ENCODE results near the gene BRK1.
"Not testable (repeated sequence)": the region's sequence is repeated elsewhere in the genome, so short reads cannot be mapped to it uniquely, and the experiment has no call there.

Gene BRK1

DNA sequence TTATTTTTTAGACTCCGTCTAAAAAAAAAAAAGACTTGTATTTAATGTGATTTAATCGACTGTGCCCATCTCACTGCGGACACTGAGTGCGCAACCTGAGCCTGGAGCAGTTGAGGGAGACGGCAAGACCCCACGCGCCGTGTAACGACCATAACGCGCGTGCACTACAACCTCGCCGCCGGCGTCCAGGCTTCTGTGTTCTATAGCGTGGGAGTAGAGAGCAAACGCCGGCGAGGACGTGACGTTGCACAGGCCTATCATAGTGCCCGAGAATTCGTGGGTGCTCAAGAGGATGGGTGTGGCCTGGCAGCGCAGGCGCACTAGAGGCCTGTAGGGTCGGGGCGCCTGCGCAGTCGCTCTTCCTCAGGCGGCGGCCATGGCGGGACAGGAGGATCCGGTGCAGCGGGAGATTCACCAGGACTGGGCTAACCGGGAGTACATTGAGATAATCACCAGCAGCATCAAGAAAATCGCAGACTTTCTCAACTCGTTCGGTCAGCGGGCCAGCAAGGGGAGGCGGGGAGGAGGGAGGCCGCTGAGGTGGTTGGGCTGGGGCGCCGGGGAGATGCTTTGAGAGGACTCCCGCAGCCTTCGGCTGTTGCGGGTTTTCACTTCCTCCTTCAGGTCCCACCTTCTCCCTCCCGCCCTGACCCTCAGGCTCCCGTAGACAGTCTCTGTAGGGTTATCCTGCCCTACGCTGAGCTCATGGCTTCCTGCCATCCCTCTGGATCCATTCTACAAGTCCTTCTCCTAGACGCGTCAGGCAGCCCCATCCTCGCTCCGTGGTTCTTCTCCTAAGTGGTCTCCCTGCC, at the start of gene BRK1:
Gene BRK1, plus strand, starts transcription at position 350 of the 812 bp plus-strand sequence. Its CDS starts 27 bp downstream, at position 377.
- DNase-seq: peak; percentile 91

DNA sequence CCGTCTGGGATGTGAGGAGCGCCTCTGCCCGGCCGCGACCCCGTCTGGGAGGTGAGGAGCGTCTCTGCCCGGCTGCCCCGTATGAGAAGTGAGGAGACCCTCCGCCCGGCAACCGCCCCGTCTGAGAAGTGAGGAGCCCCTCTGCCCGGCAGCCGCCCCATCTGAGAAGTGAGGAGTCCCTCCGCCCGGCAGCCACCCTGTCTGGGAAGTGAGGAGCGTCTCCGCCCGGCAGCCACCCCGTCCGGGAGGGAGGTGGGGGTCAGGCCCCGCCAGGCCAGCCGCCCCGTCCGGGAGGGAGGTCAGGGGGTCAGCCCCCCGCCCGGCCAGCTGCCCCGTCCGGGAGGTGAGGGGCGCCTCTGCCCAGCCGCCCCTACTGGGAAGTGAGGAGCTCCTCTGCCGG, 45.4 kb upstream of the BRK1 start:
- not testable (repeated sequence) for DNase-seq

DNA sequence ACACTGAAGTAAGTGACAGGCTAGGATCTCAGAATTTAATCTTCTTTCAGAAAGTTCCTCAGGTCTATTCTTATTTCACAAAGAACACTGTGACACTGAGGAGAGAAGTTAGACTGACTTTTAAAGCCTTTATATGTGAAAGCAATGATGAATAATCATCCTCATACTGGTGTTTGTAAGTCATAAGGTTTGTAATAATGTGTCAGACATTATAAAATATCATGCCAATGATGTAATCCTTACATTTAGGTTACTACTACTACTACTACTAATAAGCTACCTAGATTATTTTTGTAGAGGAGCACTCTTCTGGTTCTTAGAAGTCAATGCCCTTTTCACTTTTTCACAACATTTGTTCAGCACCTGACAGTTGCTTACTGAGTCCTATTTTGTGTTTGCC, 40.8 kb upstream of the BRK1 start:
- DNase-seq: no peak

DNA sequence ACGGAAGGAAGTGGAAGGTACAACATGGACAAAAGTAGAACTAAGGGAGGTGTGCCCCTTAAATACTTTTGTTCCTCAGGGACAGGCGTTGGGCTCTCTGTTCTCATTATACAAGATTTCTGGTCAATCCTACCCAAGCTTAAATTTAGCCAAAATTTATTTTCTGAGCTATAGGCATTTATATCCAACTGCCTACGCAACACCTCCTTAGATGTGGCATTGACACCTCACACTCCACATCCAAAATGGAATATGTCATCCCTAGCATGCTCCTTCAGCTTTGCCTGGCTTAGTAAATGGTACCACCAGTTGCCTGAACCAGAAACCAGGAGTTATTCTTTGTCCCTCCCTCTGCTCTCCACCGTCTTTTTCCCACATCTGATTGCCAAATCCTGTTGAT, 33.6 kb upstream of the BRK1 start:
- no peak for DNase-seq

DNA sequence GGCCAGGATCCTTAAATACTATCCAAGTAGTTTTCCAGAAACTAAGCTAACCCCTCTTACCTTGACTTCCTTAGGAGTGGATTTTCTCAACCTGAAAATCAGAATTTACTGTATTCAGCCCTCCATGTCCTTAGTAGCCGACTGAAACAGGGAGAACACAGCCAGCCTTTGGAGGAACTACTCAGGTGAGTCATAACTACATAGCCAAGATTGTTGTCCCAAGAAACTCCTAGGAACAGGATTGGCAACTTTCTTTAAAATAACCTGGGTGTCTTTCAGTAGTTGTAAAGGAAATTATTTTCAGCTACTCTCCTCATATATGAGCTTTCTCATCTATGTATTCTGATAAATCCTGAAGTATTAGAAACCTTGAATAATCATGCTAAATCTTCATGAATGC, 29.7 kb upstream of the BRK1 start:
- no peak for DNase-seq

DNA sequence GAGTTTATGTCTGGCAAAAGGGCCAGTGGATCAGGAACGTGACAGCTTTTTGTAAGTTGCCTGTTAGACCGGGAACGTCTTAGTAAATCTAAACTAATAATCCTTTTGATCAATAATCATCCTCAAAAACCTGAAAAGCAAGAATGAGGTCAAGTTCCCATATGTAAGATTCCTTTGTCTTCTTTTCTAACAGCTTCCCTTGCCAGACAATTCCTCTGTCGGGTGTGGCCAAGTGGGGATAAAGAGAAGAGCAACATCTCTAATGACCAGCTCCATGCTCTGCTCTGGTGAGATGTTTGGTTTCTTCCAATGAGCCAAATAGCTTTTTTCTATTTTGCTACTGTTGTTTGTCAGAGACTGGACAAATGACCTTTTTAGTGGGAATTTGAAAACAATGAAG, 27.2 kb upstream of the BRK1 start:
- no peak for DNase-seq

DNA sequence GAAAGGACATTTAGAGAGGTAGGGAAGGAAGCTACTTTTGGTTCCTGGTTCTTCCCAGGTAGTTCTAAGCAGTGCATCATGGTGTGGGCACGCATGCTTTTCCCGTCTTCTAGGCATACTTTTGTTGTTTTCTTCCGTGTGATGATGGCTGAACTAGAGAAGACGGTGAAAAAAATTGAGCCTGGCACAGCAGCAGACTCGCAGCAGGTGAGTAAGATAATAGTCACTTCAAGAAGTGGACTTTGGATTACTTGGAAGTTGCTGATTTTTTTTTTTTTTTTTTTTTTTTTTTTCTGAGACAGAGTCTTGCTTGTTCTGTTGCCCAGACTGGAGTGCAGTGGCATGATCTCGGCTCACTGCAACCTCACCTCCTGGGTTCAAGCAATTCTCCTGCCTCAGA, 25.3 kb upstream of the BRK1 start:
- DNase-seq: no peak

DNA sequence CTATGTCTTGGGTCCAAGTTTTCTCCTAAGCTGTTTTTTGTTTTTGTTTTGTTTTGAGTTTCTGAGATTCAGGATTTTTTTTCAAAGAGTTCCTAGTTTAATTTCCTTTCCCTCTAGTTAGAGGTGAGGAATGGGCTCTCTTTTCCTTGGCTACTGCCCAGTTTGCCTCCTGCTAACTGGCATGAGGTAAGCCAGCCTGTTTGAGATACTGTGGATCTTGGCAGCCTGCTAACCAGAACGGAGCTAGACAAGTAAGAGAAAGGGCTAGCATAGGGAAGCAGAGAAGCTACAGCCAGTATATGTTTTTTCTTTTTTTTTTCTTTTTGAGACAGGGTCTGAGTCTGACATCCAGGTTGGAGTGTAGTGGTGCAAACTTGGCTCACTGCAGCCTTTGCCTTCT, 24.7 kb upstream of the BRK1 start:
- DNase-seq: not testable (repeated sequence)

DNA sequence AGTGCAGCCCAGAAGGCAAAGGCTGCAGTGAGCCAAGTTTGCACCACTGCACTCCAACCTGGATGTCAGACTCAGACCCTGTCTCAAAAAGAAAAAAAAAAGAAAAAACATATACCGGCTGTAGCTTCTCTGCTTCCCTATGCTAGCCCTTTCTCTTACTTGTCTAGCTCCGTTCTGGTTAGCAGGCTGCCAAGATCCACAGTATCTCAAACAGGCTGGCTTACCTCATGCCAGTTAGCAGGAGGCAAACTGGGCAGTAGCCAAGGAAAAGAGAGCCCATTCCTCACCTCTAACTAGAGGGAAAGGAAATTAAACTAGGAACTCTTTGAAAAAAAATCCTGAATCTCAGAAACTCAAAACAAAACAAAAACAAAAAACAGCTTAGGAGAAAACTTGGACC, 24.1 kb upstream of the BRK1 start:
- not testable (repeated sequence) for DNase-seq

DNA sequence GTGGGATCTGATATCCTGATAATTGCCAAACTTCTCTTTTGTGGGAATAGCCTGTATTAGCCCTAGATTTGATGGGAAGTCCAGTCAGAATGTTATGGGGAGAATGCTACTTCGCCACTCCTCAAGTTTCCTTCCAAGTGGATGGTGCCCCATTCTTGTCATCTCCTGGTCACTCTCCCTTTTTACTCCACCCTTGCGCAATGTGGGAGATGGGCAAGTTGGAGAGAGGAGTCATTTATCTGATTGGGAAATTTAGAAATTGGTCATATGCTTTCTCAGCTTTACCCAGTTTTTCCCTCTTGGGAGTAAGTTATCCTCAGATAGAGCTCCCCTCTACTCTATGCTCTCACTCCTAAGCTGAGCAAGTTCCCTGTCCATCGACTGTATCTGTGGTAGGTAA, 21.8 kb upstream of the BRK1 start:
- no peak for DNase-seq

DNA sequence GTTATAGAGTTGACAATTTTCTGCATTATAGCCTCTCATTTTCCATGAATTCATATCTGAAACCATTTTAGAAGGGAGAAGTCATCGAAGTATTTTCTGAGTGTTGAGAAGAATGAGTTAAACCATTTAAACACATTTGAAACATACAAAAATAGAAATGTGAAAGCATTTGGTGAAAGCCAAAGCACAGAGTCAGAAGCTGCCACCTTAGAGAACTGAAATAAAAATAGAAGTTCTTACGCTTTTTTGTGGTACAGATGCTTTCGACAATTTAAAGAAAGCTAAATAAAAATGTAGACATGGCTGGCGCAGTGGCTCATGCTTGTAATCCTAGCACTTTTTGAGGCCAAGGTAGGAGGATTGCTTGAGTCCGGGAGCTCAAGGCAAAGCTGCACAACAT, 16.4 kb upstream of the BRK1 start:
- DNase-seq: no peak

DNA sequence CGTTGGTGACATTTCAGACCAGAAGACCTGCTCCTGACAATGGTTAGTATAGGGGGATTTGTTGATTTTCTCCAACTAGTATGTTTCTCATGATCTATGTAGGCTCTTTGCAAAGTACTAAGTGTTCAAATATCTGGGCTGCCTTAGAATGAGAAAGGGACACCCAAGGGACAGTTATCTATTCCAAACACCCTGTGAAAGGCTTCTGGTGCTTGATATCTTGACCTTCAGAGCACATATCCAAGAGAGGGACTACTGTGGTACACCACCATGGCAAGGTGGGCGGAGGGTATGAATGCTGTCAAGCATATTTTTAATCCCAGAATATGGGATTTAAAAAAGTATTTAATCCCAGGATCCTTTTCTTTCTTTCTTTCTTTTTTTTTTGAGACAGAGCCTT, 8.6 kb upstream of the BRK1 start:
- no peak for DNase-seq

DNA sequence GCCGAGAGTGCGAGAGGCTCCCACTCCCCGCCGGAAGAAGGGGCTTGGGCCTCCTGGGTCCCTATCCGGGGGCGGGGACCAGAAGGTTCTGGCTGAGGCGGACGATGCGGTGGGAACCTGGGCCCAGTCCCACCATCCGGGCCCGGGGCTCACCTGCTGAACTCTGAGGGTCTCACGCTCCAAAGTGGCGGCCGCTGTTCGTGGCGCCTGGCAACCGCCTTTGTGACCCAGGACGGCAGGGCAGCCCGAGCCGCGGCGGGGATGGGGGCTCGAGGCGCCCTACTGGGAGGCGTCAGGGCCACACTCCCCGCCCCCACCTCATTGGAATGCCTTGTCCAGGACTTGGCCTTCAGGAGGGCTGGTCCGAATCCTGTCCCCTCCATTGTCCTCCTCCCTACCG, 7.4 kb upstream of the BRK1 start, which contains the start of gene FANCD2OS:
Gene FANCD2OS, minus strand, starts transcription at position 165 of the 400 bp plus-strand sequence. CDS start 3,481 bp downstream, outside the sequence.
- no peak for DNase-seq

DNA sequence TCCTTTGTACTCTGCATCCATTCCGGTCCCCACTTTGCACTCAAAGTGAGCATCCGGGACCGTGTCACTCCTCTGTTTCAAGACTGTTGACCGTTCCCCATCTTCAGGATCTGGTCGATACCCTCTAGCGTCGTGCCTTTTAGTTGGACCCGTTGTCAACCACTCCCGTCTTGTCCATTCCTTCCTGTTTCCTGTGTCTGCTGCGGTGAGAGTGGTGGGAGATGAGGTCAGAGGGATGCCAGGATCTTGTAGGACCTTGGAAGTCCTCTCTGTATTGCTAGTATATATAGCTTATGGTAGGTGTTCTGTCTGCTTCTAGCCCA, 624 bp downstream of the BRK1 start:
- peak in 1 of 2 donors; percentile 20 for DNase-seq

DNA sequence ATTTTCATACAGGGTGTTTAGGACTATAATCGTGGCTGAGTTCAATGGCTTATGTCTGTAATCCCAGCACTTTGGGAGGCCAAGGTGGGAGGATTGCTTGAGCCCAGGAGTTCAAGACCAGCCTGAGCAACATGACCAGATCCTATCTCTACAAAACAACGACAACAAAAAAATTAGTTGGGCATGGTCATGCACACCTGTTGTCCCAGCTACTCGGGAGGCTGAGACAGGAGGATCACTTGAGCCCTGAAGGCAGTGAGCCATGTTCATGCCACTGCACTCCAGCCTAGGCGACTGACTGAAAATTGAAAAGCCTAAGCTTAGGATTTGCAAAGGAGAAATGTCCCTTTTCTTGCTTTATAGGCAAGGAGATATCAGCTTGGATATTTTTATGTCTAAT, 1.5 kb downstream of the BRK1 start:
- no peak for DNase-seq

DNA sequence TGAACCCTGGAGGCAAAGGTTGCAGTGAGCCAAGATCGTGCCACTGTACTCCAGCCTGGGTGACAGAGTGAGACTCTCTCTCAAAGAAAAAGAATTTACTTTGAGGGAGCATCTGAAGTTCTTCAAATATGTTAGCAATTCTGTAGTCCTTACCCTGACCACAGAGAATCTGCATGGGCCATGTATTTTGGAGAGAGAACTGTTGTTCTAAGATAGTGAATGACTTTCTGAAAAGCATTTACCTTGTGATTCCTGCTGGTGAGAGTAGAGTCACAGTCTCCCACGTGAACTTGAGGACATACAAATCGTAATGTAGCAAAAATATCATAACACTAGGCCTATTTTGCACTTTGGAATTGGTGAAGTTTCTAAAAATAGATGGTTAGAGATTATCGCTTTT, 3.9 kb downstream of the BRK1 start:
- no peak for DNase-seq

DNA sequence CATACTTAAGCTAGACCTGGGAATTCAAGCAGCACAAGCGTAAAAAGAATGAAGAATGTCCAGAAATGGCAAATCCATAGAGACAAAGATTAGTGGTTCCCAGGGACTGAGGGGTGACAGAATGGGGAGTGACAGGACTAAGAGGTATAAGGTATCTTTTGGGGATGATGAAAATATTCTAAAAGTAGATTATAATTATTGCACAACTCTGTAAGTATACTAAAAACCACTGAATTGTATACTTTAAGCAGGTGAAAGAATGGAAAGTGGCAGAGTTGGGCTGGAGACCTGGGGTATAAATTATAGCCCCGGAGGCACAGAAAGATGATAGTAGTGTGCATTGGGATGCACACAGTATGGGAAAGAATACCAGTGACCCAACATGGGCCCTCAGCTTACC, 5.6 kb downstream of the BRK1 start:
- no peak for DNase-seq

DNA sequence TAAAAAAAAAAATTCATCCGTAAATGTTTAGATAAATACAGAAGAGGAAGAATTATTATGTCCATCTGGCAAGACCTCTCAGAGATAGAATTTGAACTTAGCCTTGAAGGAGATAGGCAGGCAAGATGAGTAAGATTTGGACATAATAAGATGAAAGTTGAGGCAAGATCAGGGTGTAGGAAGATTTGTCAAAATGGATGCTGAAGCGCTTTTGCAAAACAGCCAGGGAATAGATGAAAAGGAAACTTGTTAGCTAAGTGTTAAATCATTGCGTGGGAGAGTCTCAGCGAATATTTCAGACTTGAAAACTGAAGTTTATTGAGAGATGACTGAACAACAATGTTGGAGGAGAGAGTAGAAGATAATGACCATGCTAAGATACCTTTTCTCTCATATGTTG, 7.2 kb downstream of the BRK1 start:
- no peak for DNase-seq

DNA sequence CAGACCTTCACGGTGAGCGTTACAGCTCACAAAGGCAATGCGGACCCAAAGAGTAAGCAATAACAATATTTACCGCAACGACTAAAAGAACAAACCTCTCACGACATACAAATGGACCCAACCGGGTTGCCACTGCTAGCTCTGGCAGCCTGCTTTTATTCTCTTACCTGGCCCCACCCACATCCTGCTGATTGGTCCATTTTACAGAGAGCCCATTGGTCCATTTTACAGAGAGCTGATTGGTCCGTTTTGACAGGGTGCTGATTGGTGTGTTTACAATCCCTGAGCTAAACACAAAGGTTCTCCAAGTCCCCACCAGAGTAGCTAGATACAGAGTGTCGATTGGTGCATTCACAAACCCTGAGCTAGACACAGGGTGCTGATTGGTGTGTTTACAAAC, 20.4 kb downstream of the BRK1 start:
- DNase-seq: not testable (repeated sequence)

DNA sequence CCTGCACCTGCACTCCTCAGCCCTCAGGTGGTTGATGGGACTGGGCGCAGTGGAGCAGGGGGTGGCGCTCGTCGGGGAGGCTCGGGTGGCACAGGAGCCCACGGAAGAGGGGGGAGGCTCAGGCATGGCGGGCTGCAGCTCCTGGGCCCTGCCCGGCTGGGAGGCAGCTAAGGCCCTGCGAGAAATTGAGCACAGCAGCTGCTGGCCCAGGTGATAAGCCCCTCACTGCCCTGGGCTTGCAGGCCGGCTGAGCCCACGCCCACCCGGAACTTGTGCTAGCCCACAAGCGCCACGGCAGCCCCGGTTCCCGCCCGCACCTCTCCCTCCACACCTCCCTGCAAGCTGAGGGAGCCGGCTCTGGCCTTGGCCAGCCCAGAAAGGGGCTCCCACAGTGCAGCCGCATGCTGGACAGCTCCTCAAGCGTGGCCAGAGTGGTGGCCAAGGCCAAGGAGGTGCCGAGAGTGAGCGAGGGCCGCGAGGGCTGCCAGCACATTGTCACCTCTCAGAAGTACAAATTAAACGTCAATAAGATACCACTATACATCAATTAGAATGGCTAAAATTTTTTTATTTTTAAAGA, 21.0 kb downstream of the BRK1 start:
- no peak for DNase-seq

DNA sequence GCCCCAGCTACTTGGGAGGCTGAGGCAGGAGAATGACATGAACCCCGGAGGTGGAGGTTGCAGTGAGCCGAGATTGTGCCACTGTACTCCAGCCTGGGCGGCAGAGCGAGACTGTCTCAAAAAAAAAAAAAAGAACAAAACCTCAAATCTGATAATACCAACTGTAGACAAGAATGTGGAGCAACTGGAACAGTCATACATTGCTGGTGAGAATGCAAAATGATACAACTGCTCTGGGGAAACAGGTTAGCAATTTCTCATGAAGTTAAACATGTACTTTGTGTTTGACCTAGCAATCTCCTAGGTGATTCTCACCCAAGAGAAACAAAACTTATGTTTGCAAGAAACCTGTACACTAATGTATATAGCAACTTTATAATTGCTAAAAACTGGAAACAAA, 21.7 kb downstream of the BRK1 start:
- DNase-seq: no peak

DNA sequence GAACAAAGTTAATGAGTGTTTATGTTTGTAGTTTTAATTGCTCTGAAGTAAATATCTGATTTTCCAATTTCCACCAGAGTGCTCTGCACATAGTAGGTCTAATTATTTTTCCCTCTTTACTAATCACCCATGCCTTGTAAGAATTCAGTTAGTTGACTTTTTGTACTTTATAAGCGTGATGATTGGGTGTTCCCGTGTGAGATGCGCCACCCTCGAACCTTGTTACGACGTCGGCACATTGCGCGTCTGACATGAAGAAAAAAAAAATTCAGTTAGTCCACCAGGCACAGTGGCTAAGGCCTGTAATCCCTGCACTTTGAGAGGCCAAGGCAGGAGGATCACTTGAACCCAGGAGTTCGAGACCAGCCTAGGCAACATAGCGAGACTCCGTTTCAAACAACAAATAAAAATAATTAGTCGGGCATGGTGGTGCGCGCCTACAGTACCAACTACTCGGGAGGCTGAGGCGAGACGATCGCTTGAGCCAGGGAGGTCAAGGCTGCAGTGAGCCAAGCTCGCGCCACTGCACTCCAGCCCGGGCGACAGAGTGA, 25.6 kb downstream of the BRK1 start:
- no peak for DNase-seq

DNA sequence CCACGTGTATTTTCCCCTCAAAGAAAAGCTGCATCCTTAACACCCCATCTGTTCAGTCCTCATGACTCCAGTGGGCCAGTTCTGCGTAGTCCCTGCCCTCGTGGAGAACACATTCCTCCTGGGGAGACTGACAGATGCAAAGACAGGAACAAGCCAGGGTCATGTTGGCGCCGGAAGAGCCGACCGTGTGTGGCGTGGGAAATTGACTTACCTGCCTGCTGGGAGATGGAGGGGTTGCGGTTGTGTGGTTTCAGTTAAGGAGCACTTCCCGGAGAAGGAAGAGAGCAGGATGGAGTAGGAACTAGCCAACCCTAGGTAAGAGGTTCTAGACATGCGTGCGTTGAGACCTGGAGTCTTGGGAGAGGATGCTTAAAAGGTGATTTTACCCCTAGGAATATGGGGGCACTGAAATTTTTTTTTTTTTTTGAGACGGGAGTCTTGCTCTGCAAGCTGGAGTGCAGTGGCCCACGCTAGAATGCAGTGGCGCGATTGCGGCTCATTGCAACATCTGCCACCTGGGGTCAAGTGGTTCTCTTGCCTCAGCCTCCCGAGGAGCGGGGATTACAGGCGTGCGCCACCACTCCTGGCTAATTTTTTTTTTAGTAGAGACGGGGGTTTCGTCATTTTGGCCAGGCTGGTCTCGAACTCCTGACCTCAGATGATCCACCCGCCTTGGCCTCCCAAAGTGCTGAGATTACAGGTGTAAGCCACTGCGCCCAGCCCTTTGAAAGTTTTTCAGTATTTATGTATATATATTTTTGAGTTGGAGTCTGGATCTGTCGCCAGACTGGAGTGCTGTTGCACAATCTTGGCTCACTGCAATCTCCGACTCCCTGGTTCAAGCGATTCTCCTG, 27.5 kb downstream of the BRK1 start:
- no peak for DNase-seq

DNA sequence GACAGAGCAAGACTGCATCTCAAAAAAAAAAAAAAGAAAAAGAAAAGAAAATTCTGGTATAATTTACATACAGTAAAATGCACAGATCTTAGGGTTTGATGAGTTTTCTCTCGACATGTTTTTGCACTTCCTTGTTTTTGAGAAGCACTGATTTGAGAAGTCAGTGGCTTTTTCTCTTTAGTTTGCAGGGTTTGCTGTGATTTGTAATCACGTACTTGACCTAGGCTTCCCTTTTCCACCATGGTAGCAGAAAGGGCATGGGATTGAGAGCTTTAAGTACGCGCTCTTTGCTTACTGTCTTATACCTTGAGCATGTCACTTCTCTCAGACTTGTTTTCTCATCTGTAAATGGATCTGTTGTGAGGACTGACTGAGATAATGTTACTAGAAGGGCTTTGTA, 30.2 kb downstream of the BRK1 start:
- no peak for DNase-seq
